CD4-positive, alpha-beta T cell treated with Interferon alpha-2 for 1 hour (primary cell): Measurements from ENCODE around the gene KLK14.

Experiments
- DNase-seq, 2 donors: peaks; one replicate each; pipeline ENCODE4 v3.0.0-alpha.2; 2020 to 2022

The KLK14 gene

GRCh38 chr19:51036519-51036918 lies 46.2 kb downstream of the KLK14 start:
- DNase-seq: no peak

GRCh38 chr19:51034704-51035103 lies 48.0 kb downstream of the KLK14 start, which contains the start of gene KLK12:
Gene KLK12 (minus strand): TSS chr19:51035002. CDS start chr19:51034621, 381 bp downstream.
- DNase-seq: no peak

- DNase-seq: no peak
Measured at GRCh38 chr19:51031880-51032225, 50.8 kb downstream of the KLK14 start.

GRCh38 chr19:51031220-51031879 lies 51.3 kb downstream of the KLK14 start:
- no peak for DNase-seq

- no peak for DNase-seq
Measured at GRCh38 chr19:51030631-51031030, 52.1 kb downstream of the KLK14 start.

GRCh38 chr19:51029718-51030117 lies 53.0 kb downstream of the KLK14 start:
- DNase-seq: no peak
